ENCODE data around the gene FAM13A.

Gene FAM13A

DNA sequence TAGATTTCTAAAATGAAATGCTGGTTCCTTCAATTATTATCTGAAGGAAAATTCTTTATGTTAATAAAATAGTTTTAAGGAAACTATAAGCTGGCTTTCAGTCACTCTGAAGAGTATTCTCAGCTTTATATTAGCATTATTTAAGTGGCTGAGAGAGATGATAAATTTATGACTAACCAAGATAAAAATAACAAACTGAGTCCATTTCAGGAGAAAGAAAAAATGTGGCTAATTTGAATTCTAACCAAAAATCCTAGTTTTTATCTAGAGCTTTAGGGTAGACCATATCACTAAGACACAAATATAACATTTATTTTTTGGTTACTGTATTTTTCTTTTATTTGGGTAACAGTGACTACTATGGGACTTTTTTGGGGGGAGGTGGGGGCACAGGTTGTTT, 299.9 kb downstream of the FAM13A start:
- H3K36me3 ChIP-seq (ENCODE audit: insufficient read depth, low read depth, low read length) = no peaks in the 10 kb centered on the region
- no peak overlapping the region for H3K27ac ChIP-seq (ENCODE audit: low read length)
- H3K9me3 ChIP-seq (ENCODE audit: insufficient read depth, low read depth, low read length) = no peaks in the 10 kb centered on the region
- H3K9ac ChIP-seq (ENCODE audit: low read depth, low read length) = no peak overlapping the region
- peaks cover 14% of the 10 kb centered on the region for H3K4me1 ChIP-seq (ENCODE audit: insufficient read depth, low read length)
- H3K27me3 ChIP-seq (ENCODE audit: insufficient read depth, low read length) = no peaks in the 10 kb centered on the region
- H3K4me3 ChIP-seq (ENCODE audit: low read length) = no peak overlapping the region

DNA sequence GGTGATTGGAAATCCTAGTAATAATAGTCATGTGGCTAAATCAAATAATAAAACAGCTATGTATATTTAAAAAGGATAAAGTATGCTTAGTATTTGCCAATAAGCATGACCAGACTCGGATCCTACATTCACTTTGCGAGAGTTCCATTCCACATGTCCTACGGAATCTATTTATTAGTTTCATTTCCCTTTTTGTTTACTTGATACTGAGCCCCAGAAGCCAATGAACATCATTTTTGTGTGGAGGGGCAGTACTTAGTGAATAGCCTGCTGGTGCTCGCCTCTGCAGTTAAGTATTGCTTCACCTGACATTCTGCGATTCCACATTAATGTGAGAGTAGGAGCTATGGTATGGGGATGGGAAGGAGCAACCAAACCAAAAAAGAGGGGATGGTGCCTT, 300.8 kb downstream of the FAM13A start:
- H3K4me3 ChIP-seq (ENCODE audit: low read length) = no peak overlapping the region
- H3K9ac ChIP-seq (ENCODE audit: low read depth, low read length) = no peak overlapping the region
- no peaks in the 10 kb centered on the region for H3K9me3 ChIP-seq (ENCODE audit: insufficient read depth, low read depth, low read length)
- H3K27me3 ChIP-seq (ENCODE audit: insufficient read depth, low read length) = no peaks in the 10 kb centered on the region
- no peak overlapping the region for H3K27ac ChIP-seq (ENCODE audit: low read length)
- peaks cover 14% of the 10 kb centered on the region for H3K4me1 ChIP-seq (ENCODE audit: insufficient read depth, low read length)
- H3K36me3 ChIP-seq (ENCODE audit: insufficient read depth, low read depth, low read length) = no peaks in the 10 kb centered on the region

DNA sequence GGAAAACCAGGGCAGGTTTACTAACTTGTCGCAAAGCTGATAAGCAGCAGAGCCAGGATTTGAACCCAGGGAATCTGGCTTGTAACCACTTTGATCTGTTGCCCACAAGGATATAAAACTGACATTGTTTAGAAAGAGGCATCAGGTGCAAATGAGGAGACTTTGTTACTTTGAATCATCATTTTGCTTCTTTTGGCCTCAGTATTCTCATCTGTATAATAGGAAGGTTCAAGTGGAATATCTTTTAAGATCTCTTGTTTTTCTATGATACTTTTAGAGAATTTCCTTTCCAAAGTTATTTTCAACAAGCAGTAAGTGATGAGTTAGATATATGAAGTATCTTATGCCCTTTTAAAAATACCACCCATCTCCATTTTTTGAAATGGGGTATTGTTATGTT, 301.5 kb downstream of the FAM13A start:
- H3K9ac ChIP-seq (ENCODE audit: low read depth, low read length) = no peak overlapping the region

DNA sequence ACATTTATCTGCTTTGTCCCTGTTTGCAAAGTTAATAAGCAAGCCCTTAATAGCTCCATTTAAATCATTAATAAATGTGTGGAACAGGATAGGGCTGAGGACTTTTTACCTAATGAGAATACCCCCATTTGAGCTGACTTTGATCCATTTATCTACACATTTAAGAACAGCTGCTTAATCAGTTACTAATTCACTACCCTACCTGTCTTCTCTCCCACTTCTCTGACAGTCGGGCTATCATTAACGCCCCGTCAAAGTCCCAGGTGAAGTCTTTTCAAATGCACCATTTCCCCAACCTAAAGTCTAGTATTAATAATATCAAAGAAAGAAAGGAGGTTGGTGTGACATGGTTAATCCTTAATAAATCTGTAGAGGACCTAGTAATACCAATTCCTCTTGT, 302.2 kb downstream of the FAM13A start:
- Histone ChIP-seq H3K4me1 (ENCODE audit: insufficient read depth, low read length) (peaks cover 14% of the 10 kb centered on the region), H3K27ac (ENCODE audit: low read length) (no peak overlapping the region), H3K4me3 (ENCODE audit: low read length) (no peak overlapping the region), H3K27me3 (ENCODE audit: insufficient read depth, low read length) (no peaks in the 10 kb centered on the region), H3K9ac (ENCODE audit: low read depth, low read length) (no peak overlapping the region), H3K36me3 (ENCODE audit: insufficient read depth, low read depth, low read length) (peaks cover 7% of the 10 kb centered on the region), H3K9me3 (ENCODE audit: insufficient read depth, low read depth, low read length) (no peaks in the 10 kb centered on the region)

More for the DNA sequence above, 301.5 kb downstream of the FAM13A start:
- no peaks in the 10 kb centered on the region for H3K36me3 ChIP-seq (ENCODE audit: insufficient read depth, low read depth, low read length)
- no peaks in the 10 kb centered on the region for H3K27me3 ChIP-seq (ENCODE audit: insufficient read depth, low read length)
- no peak overlapping the region for H3K27ac ChIP-seq (ENCODE audit: low read length)
- H3K4me1 ChIP-seq (ENCODE audit: insufficient read depth, low read length) = peaks cover 14% of the 10 kb centered on the region
- H3K9me3 ChIP-seq (ENCODE audit: insufficient read depth, low read depth, low read length) = no peaks in the 10 kb centered on the region
- H3K4me3 ChIP-seq (ENCODE audit: low read length) = no peak overlapping the region

DNA sequence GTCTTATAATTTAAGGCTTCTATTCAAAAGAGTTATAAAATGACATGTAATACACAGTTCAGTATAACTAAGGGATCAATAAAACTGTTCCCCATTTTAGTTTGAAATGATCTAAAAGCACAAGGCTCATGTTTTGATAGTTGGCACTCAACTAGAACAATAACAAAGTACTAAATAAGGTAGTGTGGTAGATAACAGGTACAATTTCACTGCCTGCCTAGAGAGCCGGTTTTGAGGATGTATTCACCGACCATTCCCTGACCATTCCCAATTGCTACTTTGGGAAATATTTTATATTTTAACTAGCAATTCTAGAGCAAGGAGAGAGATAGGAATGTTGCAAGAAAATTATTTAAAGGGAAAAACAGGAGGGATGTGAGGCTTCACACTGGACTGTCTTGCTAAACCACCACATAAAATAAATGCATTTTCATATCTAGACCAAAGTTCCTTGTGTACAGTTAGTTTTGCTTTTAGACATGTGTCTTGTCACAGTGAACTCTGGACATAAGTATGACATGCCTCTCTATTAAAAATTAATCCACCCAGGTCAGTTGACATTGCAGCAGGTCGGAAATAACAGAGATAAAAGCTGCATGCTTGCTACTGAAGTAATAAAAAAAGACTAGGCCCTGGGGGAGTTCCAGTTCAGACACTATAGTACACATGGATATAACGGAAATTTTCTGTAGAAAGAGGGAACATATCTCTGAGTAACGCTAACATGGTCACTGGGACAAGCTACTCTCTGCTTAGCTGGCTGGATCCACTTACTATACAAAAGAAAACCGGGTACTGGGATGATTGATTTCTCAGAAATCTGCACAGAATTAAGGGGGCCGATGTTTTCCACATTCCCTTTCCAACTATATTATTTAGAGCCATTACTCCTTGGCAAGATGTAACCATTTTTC, 303.1 kb downstream of the FAM13A start:
- peaks cover 6% of the 10 kb centered on the region for H3K4me1 ChIP-seq (ENCODE audit: insufficient read depth, low read length)
- no peak overlapping the region for H3K27ac ChIP-seq (ENCODE audit: low read length)
- no peak overlapping the region for H3K9ac ChIP-seq (ENCODE audit: low read depth, low read length)

DNA sequence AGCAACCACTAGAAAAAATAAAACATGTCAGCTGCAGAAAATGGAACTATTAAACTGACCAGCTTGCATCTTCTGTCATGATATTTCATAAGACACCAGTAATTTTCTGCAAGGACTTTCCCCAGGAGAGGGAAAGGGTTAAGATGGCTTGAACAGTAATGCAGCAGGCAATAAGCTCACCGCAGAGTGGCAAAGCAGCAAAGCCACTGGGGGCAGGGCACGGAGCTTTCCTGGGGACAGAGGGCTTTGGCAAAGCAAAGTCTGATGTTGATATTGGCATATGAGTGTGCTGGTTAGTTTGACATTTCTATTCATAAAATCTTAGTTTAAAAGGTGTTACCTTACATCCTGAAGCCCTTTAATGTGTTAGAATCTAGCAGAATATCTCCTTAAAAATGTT, 304.2 kb downstream of the FAM13A start:
- H3K4me3 ChIP-seq (ENCODE audit: low read length) = no peak overlapping the region
- H3K4me1 ChIP-seq (ENCODE audit: insufficient read depth, low read length) = no peaks in the 10 kb centered on the region; the same call in 1 of the 2 replicates
- no peaks in the 10 kb centered on the region for H3K27me3 ChIP-seq (ENCODE audit: insufficient read depth, low read length)
- no peak overlapping the region for H3K9ac ChIP-seq (ENCODE audit: low read depth, low read length)
- H3K27ac ChIP-seq (ENCODE audit: low read length) = no peak overlapping the region
- H3K9me3 ChIP-seq (ENCODE audit: insufficient read depth, low read depth, low read length) = no peaks in the 10 kb centered on the region
- peaks cover 25% of the 10 kb centered on the region for H3K36me3 ChIP-seq (ENCODE audit: insufficient read depth, low read depth, low read length)

More for the DNA sequence above, 303.1 kb downstream of the FAM13A start:
- H3K27me3 ChIP-seq (ENCODE audit: insufficient read depth, low read length) = no peaks in the 10 kb centered on the region
- no peaks in the 10 kb centered on the region for H3K9me3 ChIP-seq (ENCODE audit: insufficient read depth, low read depth, low read length)
- peaks cover 15% of the 10 kb centered on the region for H3K36me3 ChIP-seq (ENCODE audit: insufficient read depth, low read depth, low read length)
- no peak overlapping the region for H3K4me3 ChIP-seq (ENCODE audit: low read length)

DNA sequence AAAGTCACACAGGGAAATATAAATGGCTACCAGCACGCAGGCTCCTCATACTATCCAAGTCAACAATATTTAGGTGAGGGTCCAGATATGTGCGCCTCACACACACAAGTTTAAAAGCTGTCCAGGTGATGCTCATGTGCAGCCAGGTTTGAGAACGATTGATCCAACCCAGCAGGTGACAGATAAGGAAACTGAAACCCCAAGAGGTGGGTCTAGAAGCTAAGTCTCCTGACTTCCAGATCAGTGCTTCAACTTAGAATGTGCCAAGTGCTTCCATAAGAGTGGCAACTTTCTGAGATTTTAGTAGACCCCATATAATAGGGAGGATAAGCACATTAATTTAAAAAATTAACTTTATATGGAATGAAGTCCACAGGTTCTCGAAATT, 304.9 kb downstream of the FAM13A start:
- no peaks in the 10 kb centered on the region for H3K4me1 ChIP-seq (ENCODE audit: insufficient read depth, low read length)
- no peaks in the 10 kb centered on the region for H3K27me3 ChIP-seq (ENCODE audit: insufficient read depth, low read length)
- H3K9ac ChIP-seq (ENCODE audit: low read depth, low read length) = no peak overlapping the region
- H3K9me3 ChIP-seq (ENCODE audit: insufficient read depth, low read depth, low read length) = no peaks in the 10 kb centered on the region
- no peak overlapping the region for H3K4me3 ChIP-seq (ENCODE audit: low read length)
- no peak overlapping the region for H3K27ac ChIP-seq (ENCODE audit: low read length)
- peaks cover 31% of the 10 kb centered on the region for H3K36me3 ChIP-seq (ENCODE audit: insufficient read depth, low read depth, low read length)

DNA sequence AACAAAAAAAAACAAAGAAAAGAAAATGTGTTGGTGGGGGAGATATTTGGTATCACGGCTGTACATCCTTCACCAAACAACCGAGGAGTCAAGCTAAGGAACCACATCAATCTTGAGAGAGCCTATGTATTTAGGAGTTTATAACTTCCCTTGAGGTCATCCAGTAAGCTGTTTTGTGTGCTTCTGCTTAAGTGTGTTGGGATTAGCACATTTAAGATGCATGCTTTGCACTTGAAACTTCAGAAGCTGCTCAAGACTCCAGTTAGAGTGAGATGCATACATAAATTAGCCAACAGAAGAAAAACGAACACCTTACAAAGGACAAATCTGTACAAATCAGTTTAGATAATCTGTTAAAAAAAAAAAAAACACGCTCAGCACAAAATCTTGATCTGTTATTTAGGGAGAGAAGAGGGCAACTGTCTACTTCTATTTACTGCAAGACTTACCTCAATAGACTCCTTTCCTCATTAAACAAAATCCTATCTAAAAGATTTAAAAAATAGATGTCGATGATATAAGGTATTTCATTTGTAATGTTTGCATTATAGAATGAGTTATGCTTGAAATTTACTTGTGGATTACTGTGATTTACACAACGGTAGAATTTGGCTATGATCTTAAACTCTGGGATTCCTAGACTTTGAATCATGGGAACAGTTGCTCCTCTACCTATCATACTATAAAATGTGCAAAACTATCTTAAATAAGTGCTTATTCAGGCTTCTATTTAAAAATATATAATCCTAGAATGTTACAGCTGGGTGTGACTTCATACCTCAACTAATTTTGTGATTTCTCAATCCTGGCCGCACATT, 305.5 kb downstream of the FAM13A start:
- Histone ChIP-seq H3K27ac (ENCODE audit: low read length) (no peak overlapping the region), H3K4me1 (ENCODE audit: insufficient read depth, low read length) (no peaks in the 10 kb centered on the region), H3K4me3 (ENCODE audit: low read length) (no peak overlapping the region), H3K9me3 (ENCODE audit: insufficient read depth, low read depth, low read length) (no peaks in the 10 kb centered on the region), H3K27me3 (ENCODE audit: insufficient read depth, low read length) (no peaks in the 10 kb centered on the region), H3K9ac (ENCODE audit: low read depth, low read length) (no peak overlapping the region), H3K36me3 (ENCODE audit: insufficient read depth, low read depth, low read length) (peaks cover 37% of the 10 kb centered on the region)

DNA sequence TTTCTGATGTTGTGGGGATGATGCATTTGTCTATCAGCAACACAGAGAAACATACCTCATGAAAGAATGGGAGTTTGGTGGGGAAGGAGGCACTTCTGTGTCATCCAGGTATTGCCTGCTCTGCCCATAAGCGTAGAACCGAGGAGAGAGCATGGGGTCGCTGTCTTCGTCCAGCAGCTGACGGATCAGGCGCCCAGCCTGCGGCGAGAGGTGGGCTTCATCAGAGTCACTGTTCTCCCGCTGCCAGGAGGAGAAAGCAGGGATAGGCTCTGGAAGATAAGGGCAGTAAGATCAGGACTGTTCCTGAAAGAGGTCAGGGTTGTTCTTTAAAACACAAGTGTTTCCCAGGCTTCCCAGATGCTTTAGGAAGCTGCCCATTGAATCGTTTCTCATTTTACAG, 306.6 kb downstream of the FAM13A start:
- no peak overlapping the region for H3K9ac ChIP-seq (ENCODE audit: low read depth, low read length)
- peaks cover 41% of the 10 kb centered on the region for H3K36me3 ChIP-seq (ENCODE audit: insufficient read depth, low read depth, low read length)
- no peaks in the 10 kb centered on the region for H3K4me1 ChIP-seq (ENCODE audit: insufficient read depth, low read length)
- no peaks in the 10 kb centered on the region for H3K9me3 ChIP-seq (ENCODE audit: insufficient read depth, low read depth, low read length)
- H3K27ac ChIP-seq (ENCODE audit: low read length) = no peak overlapping the region
- no peak overlapping the region for H3K4me3 ChIP-seq (ENCODE audit: low read length)
- H3K27me3 ChIP-seq (ENCODE audit: insufficient read depth, low read length) = no peaks in the 10 kb centered on the region

DNA sequence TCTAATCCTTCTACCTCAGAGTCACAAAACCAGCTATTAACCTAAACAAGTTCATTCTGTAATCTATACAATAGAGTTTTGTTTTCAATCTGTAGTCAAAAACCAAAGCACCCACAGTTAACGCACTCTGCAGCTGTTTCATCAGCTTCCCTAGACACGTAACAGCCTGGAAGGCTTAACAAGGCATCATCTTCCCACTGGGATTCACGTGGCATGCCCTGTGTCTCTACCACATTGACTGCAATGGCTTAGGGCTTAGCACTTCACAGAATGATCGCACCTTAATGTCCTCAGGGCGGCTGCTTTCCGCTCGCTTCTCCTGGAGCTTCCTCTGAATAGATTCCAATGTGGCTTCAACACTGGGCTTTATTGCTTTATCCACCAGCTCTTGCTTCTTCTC, 309.6 kb downstream of the FAM13A start:
- no peaks in the 10 kb centered on the region for H3K9me3 ChIP-seq (ENCODE audit: insufficient read depth, low read depth, low read length)
- peaks cover 49% of the 10 kb centered on the region for H3K36me3 ChIP-seq (ENCODE audit: insufficient read depth, low read depth, low read length)

DNA sequence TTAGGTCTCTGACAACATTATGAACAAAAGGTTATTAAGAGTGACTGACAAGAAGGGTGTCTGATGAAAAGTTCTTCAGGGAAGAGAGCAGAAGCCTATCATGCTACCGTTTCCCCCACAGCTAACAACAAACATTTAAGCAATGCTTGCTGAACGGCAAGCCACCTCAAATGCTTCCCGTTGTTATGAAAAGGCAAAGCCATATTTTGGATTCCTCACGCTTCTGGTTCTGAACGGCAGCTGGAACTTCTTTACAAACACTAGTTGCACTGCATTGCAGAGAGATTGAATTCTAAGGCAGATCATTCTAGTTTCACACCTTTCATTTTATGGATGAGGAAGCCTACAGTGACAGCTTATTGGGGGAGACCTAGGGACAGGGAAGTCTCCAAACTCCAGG, 310.8 kb downstream of the FAM13A start:
- Histone ChIP-seq H3K36me3 (ENCODE audit: insufficient read depth, low read depth, low read length) (peaks cover 49% of the 10 kb centered on the region), H3K4me3 (ENCODE audit: low read length) (no peak overlapping the region), H3K27ac (ENCODE audit: low read length) (no peak overlapping the region), H3K9me3 (ENCODE audit: insufficient read depth, low read depth, low read length) (no peaks in the 10 kb centered on the region), H3K4me1 (ENCODE audit: insufficient read depth, low read length) (no peaks in the 10 kb centered on the region), H3K9ac (ENCODE audit: low read depth, low read length) (no peak overlapping the region), H3K27me3 (ENCODE audit: insufficient read depth, low read length) (no peaks in the 10 kb centered on the region)

More for the DNA sequence above, 309.6 kb downstream of the FAM13A start:
- Histone ChIP-seq H3K4me3 (ENCODE audit: low read length) (no peak overlapping the region), H3K27ac (ENCODE audit: low read length) (no peak overlapping the region), H3K4me1 (ENCODE audit: insufficient read depth, low read length) (no peaks in the 10 kb centered on the region), H3K9ac (ENCODE audit: low read depth, low read length) (no peak overlapping the region), H3K27me3 (ENCODE audit: insufficient read depth, low read length) (no peaks in the 10 kb centered on the region)

Measured in iPS-20b (cell line).